ENCODE data around the gene SLC20A1. TPM values are rescaled to one million over a fixed set of nuclear protein-coding genes. Genes with fewer than 3 reads are reported as not detected.
A peak's percentile ranks its signal among the peaks of the same experiment; 100 is the strongest.

The SLC20A1 gene
- total RNA-seq, 4 donors from 2014 or later = 5.0 to 19.2 (median 12.4) TPM

DNA sequence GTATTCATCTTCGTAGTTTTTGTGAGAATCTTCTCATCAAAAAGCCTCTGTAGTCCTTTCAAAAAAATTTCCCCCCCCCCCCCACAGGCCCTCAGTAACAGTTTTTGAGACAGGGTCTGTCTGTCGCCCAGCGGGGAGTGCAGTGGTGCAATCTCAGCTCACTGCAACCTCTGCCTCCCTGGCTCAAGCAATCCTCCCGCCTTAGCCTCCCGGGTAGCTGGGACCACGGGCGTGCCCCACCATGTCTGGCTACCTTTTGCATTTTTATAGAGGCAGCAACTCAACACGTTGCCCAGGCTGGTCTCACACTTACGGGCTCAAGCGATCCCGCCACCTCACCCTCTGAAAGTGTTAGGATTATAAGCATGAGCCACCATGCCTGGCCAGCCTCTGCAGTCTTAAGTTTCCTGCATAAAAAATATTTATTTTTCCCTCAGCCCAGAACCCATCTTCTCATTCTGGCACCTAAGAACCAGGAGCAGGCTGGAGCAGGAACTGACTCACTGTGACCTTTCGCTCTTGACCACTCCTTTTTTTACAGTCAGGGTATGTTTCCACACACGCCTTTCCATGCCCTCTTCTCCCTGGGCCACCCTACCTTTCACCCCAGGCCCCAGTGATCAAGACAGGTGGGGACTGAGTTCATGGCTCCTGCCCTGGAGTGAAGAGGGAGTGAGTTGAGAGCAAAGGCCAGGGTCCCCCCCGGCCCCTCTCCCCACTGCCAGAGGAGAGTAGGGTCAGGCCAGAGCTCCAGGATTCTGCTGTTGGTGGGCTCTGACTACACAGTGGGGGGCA lies 42.5 kb downstream of the SLC20A1 start:
- no peak overlapping the region for H3K4me3 ChIP-seq (ENCODE audit: low read depth, poor library complexity, severe bottlenecking)
- no peak for DNase-seq (ENCODE audit: low spot score in 2 of 2)
- TF ChIP-seq CTCF (IDR thresholded peaks at IDR 0.05) (no peak), POLR2A (IDR thresholded peaks at IDR 0.05) (no peak)
- intact Hi-C loops (cut with DNase I; ENCODE audit: low total_unique reads) = no loop called here
- 87% methylated on average over 14 of the region's 14 CpGs for WGBS, 2 donors

DNA sequence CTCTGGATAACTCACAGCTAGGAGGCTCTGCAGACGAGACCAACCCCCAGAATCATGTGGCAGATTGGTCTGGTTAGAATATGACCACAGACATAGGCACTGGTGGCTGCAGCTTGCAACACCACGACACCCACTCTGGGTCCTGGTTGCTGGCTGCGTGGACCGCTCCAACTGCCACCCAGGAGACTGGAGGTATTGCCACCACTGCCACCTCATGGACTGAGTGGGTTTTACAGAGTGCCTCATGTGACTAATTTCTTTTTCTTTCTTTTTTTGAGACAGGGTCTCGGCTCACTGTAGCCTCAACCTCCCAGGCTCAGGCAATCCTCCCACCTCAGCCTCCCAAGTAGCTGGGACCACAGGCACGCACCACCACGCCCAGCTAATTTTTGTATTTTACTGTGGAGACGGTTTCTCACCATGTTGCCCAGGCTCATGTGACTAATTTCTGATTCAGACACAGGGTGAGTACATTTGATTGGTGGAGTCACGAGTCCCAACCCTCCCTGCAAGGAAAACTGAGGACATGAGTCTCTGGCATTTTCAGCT lies 45.2 kb downstream of the SLC20A1 start:
- intact Hi-C loops (cut with DNase I; ENCODE audit: low total_unique reads) = no loop called here
- peak; percentile 53 to 91 for DNase-seq (ENCODE audit: low spot score in 2 of 2)
- TF ChIP-seq POLR2A (IDR thresholded peaks at IDR 0.05) (no peak), CTCF (IDR thresholded peaks at IDR 0.05) (no peak)
- no peak overlapping the region for H3K4me3 ChIP-seq (ENCODE audit: low read depth, poor library complexity, severe bottlenecking)
- 24 to 30% methylated on average over 9 of the region's 9 CpGs for WGBS, 2 donors

- 57 to 64% methylated on average over 4 of the region's 4 CpGs for WGBS, 2 donors
- no peak overlapping the region for H3K4me3 ChIP-seq (ENCODE audit: low read depth, poor library complexity, severe bottlenecking)
- intact Hi-C loops (cut with DNase I; ENCODE audit: low total_unique reads) = no loop called here
- TF ChIP-seq CTCF (IDR thresholded peaks at IDR 0.05) (no peak), POLR2A (IDR thresholded peaks at IDR 0.05) (no peak)
- DNase-seq (ENCODE audit: low spot score in 2 of 2) = peak in 1 of 2 donors; percentile 43
Measured at GRCh38 chr2:112691881-112692281, 46.1 kb downstream of the SLC20A1 start.

GRCh38 chr2:112692495-112692911 lies 46.8 kb downstream of the SLC20A1 start:
- DNase-seq (ENCODE audit: low spot score in 2 of 2) = peak; percentile 79 to 87
- WGBS, 2 donors = 16 to 28% methylated on average over 5 of the region's 5 CpGs
- no peak overlapping the region for H3K4me3 ChIP-seq (ENCODE audit: low read depth, poor library complexity, severe bottlenecking)
- TF ChIP-seq POLR2A (IDR thresholded peaks at IDR 0.05) = no peak
- peak in 1 of 3 donors; percentile 70 for TF ChIP-seq CTCF (IDR thresholded peaks at IDR 0.05)
- intact Hi-C loops (cut with DNase I; ENCODE audit: low total_unique reads) = no loop called here

DNA sequence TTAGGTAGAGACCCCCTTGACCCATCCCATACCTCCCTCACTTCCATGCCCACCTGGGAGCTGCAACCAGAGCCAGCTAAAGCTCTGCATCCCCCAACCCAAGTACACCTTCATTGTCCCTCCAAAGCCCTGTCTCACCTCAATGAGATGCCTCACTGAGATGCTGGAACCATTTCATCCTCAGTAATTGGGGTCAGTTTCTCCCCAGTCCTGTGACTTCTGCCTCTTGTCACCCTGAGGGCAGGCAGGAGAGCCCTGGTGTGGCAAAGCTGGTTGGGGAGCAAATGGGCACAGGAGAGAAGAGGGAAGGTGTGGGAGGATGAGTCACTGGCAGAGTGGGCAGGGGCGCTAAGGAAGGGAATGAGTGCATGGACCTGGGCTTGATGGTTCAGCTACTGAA lies 47.2 kb downstream of the SLC20A1 start:
- WGBS, 2 donors = 59 to 67% methylated on average over 1 of the region's 1 CpG
- TF ChIP-seq CTCF (IDR thresholded peaks at IDR 0.05) (peak in 1 of 3 donors; percentile 2), POLR2A (IDR thresholded peaks at IDR 0.05) (no peak)
- peak in 1 of 2 donors; percentile 67 for DNase-seq (ENCODE audit: low spot score in 2 of 2)
- intact Hi-C loops (cut with DNase I; ENCODE audit: low total_unique reads) = no loop called here
- no peak overlapping the region for H3K4me3 ChIP-seq (ENCODE audit: low read depth, poor library complexity, severe bottlenecking)

Data from lower leg skin (tissue), 4 donors.